HG03575 (cell line): ENCODE data around the gene HAT1.
"Not testable (repeated sequence)": the region's sequence is repeated elsewhere in the genome, so short reads cannot be mapped to it uniquely, and the experiment has no call there.

Source experiments
- ATAC-seq: cut with Tn5 transposase; IDR thresholded peaks from one replicate; pipeline ENCODE4 v1.9.1; 2021; ENCODE audit not compliant: unreplicated experiment, insufficient number of reproducible peaks, low FRiP score; ENCODE audit errors: extremely low read depth

The HAT1 gene

DNA sequence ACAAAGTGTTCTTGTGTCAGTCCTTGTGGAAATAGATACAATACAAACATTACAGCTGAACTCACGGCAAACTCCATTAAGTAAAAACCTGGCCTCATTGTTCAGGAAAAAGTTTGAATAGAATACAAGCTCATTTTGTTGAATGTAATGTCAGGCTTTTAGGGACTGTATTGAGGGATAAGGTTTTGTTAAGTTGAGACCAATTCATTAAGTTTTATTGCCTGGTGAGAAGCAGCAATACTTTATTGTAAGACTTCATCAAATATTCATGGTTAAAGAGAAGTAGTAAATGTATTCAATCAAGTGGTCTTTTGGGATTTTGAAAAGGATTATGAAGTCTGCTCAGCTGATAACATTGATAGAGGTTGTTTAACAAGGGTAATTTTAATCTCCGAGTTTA, 42.0 kb downstream of the HAT1 start:
- ATAC-seq = no peak

GRCh38 chr2:171965238-171965637, 43.0 kb downstream of the HAT1 start:
- no peak for ATAC-seq

DNA sequence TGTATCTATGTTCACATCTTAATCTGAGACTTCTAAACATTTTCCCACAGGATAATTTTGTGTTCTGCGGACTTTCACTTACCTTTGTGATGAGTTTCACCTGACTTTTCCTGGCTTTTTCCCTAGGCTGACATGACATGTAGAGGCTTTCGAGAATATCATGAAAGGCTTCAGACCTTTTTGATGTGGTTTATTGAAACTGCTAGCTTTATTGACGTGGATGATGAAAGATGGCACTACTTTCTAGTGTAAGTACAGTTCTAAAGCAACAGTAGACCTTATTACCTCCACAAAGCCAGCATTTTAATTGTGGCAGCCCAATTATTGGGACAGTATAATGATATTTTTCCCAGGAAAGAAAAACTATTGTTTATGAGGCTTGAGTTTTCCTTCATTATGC, 43.4 kb downstream of the HAT1 start:
- ATAC-seq = no peak

DNA sequence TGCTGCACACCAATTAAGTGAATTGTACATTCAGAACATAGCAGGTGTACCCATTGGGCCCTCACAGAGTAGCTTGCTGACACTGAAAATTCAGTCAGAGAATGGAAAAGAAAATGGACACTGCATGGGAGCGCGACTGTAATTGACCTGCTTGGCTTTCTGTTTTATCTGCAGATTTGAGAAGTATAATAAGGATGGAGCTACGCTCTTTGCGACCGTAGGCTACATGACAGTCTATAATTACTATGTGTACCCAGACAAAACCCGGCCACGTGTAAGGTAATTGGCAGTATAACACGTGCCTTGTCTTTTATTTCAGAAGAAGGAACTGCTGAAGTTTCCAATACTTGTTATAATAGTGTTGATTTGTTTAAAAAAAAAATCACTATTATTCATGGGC, 44.0 kb downstream of the HAT1 start:
- ATAC-seq = no peak

DNA sequence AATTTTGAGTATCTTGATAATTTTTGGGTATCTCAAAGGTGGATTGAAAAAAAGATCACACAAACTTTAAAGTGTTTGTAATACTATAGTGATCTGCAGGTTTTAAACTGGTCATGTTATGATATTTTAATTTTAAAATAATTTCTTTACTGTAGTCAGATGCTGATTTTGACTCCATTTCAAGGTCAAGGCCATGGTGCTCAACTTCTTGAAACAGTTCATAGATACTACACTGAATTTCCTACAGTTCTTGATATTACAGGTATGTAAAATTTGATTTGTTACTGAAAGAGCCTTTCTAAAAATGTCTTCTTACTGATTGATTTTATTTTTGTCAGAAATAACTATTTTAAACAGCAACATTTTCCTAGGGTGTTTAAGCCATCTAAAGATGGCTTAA, 44.4 kb downstream of the HAT1 start:
- no peak for ATAC-seq

DNA sequence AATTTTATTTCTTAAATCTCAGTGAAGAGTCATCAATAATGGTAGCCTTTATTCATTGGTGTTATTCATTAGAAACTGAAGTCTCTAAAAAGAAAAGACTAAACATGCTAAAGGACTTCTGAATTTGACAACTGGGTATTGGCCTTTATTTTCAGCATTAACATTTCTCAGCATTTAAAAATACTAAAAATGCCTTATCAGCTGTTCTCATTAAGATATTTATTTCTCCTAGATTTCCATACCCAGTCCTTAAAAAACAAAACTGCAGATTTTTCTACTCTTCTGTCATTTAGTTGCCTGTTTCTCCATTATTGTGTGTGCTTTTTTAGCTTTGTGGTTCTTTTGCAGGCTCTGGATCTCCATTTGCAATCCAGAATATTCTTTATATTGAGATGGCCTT, 46.2 kb downstream of the HAT1 start:
- no peak for ATAC-seq

GRCh38 chr2:171972329-171972982, 50.2 kb downstream of the HAT1 start:
- ATAC-seq = no peak

GRCh38 chr2:171979103-171979502, 56.8 kb downstream of the HAT1 start:
- ATAC-seq = no peak

DNA sequence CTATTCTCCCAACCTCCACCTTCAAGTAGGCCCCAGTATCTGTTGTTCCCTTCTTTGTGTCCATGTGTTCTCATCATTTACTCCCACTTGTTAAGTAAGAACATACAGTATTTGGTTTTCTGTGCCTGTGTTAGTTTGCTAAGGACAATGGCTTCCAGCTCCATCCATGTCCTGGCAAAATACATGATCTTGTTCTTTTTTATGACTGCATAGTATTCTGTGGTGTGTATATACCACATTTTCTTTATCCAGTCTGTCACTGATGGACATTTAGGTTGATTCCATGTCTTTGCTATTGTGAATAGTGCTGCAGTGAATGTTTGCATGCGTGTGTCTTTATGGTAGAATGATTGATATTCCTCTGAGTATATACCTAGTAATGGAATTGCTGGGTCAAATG, 61.7 kb downstream of the HAT1 start:
- ATAC-seq = not testable (repeated sequence)

DNA sequence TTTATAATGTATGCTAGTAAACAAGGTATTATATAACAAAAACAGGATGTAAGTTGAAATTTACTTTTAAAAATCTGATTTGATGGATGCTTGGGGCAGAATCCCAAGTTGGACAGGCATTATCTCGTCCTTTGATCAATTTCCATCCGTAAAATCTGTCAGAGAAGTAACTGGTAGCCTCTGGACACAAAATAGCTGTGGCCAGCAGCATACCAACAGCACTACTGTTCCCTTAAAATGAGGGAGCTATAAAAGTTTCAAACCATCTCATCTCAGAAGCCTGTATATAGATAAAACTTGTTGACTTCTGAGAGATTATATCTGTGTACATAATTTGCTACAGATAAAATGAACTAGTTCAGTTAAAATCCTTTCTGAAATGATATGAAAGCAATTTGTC, 62.8 kb downstream of the HAT1 start:
- no peak for ATAC-seq

- no peak for ATAC-seq
Measured at GRCh38 chr2:171986778-171987177, 64.5 kb downstream of the HAT1 start.

DNA sequence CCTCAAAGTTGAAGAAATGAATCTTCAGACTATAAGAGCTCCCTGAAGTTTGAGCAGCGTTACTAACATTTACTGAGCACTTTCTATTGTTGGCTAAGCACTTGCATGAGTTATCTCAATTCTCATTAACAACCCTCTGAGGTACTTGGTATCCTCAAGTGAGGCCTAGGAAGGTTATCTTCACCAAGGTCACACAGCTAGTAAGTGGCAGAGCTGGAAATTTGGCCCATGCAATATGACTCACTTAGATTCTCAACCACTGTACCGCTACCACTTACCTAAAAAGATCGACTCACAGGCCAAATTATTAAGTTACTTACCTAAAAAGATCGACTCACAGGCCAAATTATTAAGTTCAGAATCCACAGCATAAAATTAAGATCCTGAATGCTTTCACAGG, 68.8 kb downstream of the HAT1 start:
- no peak for ATAC-seq

DNA sequence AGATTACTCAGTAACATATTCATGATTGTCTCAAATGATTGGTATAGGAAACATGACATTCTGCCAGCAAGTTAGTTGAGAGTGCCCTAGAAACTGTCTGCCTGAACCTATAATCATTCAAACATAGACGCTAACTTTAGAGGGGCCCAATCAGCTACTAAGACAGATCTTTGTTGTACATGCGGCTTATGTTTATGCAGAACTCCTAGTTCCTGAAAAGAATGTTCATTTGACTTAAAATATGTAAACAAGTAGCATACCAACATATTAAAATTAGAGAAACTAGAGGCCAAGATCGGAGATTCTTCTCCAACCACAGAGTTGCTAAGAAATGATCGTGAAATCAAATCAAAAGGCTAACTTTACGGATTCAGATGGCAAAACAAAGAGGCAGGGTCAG, 73.3 kb downstream of the HAT1 start:
- no peak for ATAC-seq

DNA sequence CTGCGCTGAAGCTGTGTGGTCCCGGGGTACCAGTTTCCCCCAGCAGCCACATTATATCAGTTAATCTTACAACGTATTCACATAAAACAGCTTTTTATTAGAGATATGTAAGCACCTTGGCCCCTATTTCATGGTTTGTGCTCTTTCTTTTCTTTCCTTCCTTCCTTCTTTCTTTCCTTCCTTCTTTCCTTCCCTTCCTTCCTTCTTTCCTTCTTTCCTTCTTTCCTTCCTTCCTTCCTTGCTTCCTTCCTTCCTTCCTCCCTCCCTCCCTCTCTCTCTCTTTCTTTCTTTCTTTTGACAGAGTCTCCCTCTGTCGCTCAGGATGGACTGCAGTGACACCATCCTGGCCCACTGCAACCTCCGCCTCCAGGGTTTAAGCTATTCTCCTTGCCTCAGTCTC, 73.8 kb downstream of the HAT1 start:
- no peak for ATAC-seq

- not testable (repeated sequence) for ATAC-seq
Measured at GRCh38 chr2:171997031-171997430, 74.8 kb downstream of the HAT1 start.

DNA sequence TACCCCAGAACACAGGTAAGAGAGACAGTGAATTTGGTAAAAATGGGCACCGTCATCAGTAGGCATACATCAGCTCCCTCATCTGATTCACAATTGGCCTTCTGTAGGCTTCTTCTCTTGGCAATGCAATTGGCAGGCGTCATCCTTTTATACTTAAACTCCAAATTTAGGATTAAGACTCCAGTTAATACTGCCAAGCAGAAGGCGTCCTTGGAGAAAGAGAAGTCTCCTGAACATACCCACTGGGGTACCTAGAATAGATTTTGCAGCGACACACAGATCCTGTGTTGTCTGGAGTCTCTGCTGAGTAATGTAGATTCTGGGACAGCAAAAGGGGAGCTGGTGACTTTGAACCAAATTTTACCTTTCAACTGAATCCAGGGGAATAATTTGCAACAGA, 76.9 kb downstream of the HAT1 start:
- ATAC-seq = no peak

- ATAC-seq = peak; percentile 30
Measured at GRCh38 chr2:171999604-172000469, 77.6 kb downstream of the HAT1 start, which contains the start of gene METAP1D. Gene METAP1D, plus strand, starts transcription at chr2:171999953. Its CDS starts 17 bp downstream, at chr2:171999970.

- no peak for ATAC-seq
Measured at GRCh38 chr2:172000696-172001361, 78.6 kb downstream of the HAT1 start.

GRCh38 chr2:172007372-172007771, 85.1 kb downstream of the HAT1 start:
- no peak for ATAC-seq

GRCh38 chr2:172009823-172010222, 87.6 kb downstream of the HAT1 start:
- ATAC-seq = no peak
